HCT116 (cell line): ENCODE measurements around the gene ASAP2. TPM values are rescaled to one million over a fixed set of nuclear protein-coding genes. Genes with fewer than 3 reads are reported as not detected.
A peak's percentile ranks its signal among the peaks of the same experiment; 100 is the strongest.

ENCODE experiments used
- ATAC-seq: fragments of 200-7000 bp; cut with Tn5 transposase; 2 replicates; pipeline ENCODE4 v1.9.1; 2020; ENCODE audit warnings: mild to moderate bottlenecking, moderate library complexity
- BruUV-seq: library from RNA; stranded (reverse); fragments of 400-500 nt; replicated peaks from 2 replicates; lab custom pipeline; 2021; lab: Mats Ljungman, UMichigan
- CTCF ChIA-PET: fragments of 300-600 bp; sonication (Branson Sonifier 250); formaldehyde crosslinking; loops from one replicate; lab custom pipeline; 2021; ENCODE audit warnings: antibody characterized with exemption; lab: Charles Lee
- POLR2A ChIA-PET: fragments of 300-600, 350-600 bp; sonication (Branson Sonifier 250); formaldehyde crosslinking; loops from one replicate; lab custom pipeline; 2021; ENCODE audit warnings: antibody characterized with exemption; lab: Charles Lee
- RAD21 ChIA-PET, 2 experiments: fragments of 300-600 bp; sonication (Branson Sonifier 250); formaldehyde crosslinking; loops; one replicate each; lab custom pipeline; 2023; ENCODE audit warnings: low total read pairs in 2 of 2; ENCODE audit not compliant: uncharacterized antibody in 2 of 2, unreplicated experiment in 2 of 2, low non-redundant PET in 1 of 2; lab: Charles Lee
- DNase-seq: peaks from one replicate; pipeline ENCODE4 v3.0.0-alpha.2; 2010; ENCODE audit warnings: low read depth, low spot score
- H2AFZ ChIP-seq: fragments of 200-600 bp; shearing (Covaris generic), sonication (generic); 2 replicates; pipeline ENCODE4 v1.6.1; 2017; ENCODE audit warnings: low read depth, mixed run types, mixed read lengths, antibody characterized with exemption, low read length; ENCODE audit not compliant: poor library complexity, severe bottlenecking
- H3K27ac ChIP-seq: 2 replicates; pipeline ENCODE4 v1.5.1; 2012; ENCODE audit warnings: low read depth, low read length
- H3K27me3 ChIP-seq: fragments of 200-600 bp; sonication (generic); 2 replicates; pipeline ENCODE4 v1.6.1; 2016; ENCODE audit warnings: mixed run types, low read length, mixed read lengths; ENCODE audit not compliant: insufficient read depth
- H3K36me3 ChIP-seq, 2 experiments: fragments of 200-500 bp in 1 of 2; fragments of 200-600 bp in 1 of 2; sonication (Bioruptor generic) in 1 of 2; sonication (generic) in 1 of 2; 2 replicates each; pipeline versions ENCODE4 v1.5.1 to v1.6.1; 2014 to 2016; ENCODE audit warnings: low read length in 2 of 2, inconsistent platforms in 1 of 2, mixed read lengths in 1 of 2, mixed run types in 1 of 2; ENCODE audit not compliant: insufficient read depth in 2 of 2, control insufficient read depth in 1 of 2
- H3K4me1 ChIP-seq, 2 experiments: fragments of 200-600 bp in 1 of 2; sonication (generic) in 1 of 2; 2 replicates each; pipeline versions ENCODE4 v1.5.1 to v1.6.1; 2012 to 2017; ENCODE audit warnings: low read length in 2 of 2, inconsistent platforms in 1 of 2, mild to moderate bottlenecking in 1 of 2, mixed read lengths in 1 of 2, mixed run types in 1 of 2, moderate library complexity in 1 of 2; ENCODE audit not compliant: insufficient read depth in 2 of 2, control insufficient read depth in 1 of 2
- H3K4me2 ChIP-seq: fragments of 200-600 bp; sonication (generic); 2 replicates; pipeline ENCODE4 v1.6.1; 2017; ENCODE audit warnings: mixed run types, low read length, mixed read lengths
- H3K4me3 ChIP-seq, 2 experiments: fragments of 200-600 bp in 1 of 2; sonication (generic) in 1 of 2; replicated peaks in 1 of 2; 2 replicates each; pipeline ENCODE4 v1.5.1; 2011 to 2016; ENCODE audit warnings: low read length in 2 of 2, control low read depth in 1 of 2, low read depth in 1 of 2, mild to moderate bottlenecking in 1 of 2, mixed read lengths in 1 of 2, mixed run types in 1 of 2
- H3K79me2 ChIP-seq: fragments of 200-600 bp; sonication (generic); 2 replicates; pipeline ENCODE4 v1.6.1; 2017; ENCODE audit warnings: mild to moderate bottlenecking, mixed run types, low read length, moderate library complexity, mixed read lengths; ENCODE audit not compliant: insufficient read depth
- H3K9ac ChIP-seq: fragments of 200-600 bp; sonication (generic); 2 replicates; pipeline ENCODE4 v1.6.1; 2016; ENCODE audit warnings: low read length, mixed read lengths
- H3K9me2 ChIP-seq: fragments of 200-600 bp; sonication (generic), shearing (Covaris generic); 2 replicates; pipeline ENCODE4 v1.6.1; 2017; ENCODE audit warnings: mixed run types, mild to moderate bottlenecking, moderate library complexity; ENCODE audit not compliant: insufficient read depth
- H3K9me3 ChIP-seq, 2 experiments: fragments of 200-500 bp in 1 of 2; fragments of 200-600 bp in 1 of 2; sonication (Bioruptor generic) in 1 of 2; sonication (generic) in 1 of 2; 2 replicates each; pipeline ENCODE4 v1.6.1; 2014 to 2017; ENCODE audit warnings: low read length in 2 of 2, mixed read lengths in 2 of 2, inconsistent platforms in 1 of 2, low read depth in 1 of 2, mild to moderate bottlenecking in 1 of 2, mixed run types in 1 of 2, moderate library complexity in 1 of 2; ENCODE audit not compliant: control insufficient read depth in 1 of 2, insufficient read depth in 1 of 2
- H4K20me1 ChIP-seq: fragments of 200-600 bp; sonication (generic), shearing (Covaris generic); 2 replicates; pipeline ENCODE4 v1.6.1; 2017; ENCODE audit warnings: mixed run types, mild to moderate bottlenecking, moderate library complexity; ENCODE audit not compliant: insufficient read depth
- CBX3 ChIP-seq: IDR thresholded peaks from 2 replicates; pipeline ENCODE4 v1.6.1; 2012; ENCODE audit warnings: low read depth
- CEBPB ChIP-seq: IDR thresholded peaks from 2 replicates; pipeline ENCODE4 v1.6.1; 2012; ENCODE audit warnings: low read depth
- EGR1 ChIP-seq: IDR thresholded peaks from 2 replicates; pipeline ENCODE4 v1.6.1; 2012; ENCODE audit warnings: low read depth
- ELF1 ChIP-seq: IDR thresholded peaks from 2 replicates; pipeline ENCODE4 v1.6.1; 2012; ENCODE audit warnings: low read depth, borderline replicate concordance
- EZH2 ChIP-seq: fragments of 200-600 bp; sonication (generic); IDR thresholded peaks from 2 replicates; pipeline ENCODE4 v1.6.1; 2017; ENCODE audit warnings: antibody characterized with exemption, mixed run types
- EZH2phosphoT487 ChIP-seq: fragments of 200-600 bp; IDR thresholded peaks from 2 replicates; pipeline ENCODE4 v1.6.1; 2018; ENCODE audit warnings: antibody characterized with exemption, borderline replicate concordance
- FOSL1 ChIP-seq: IDR thresholded peaks from 2 replicates; pipeline ENCODE4 v1.6.1; 2012; ENCODE audit warnings: low read depth
- JUND ChIP-seq: IDR thresholded peaks from 2 replicates; pipeline ENCODE4 v1.6.1; 2012
- POLR2AphosphoS5 ChIP-seq: IDR thresholded peaks from 2 replicates; pipeline ENCODE4 v1.6.1; 2011; ENCODE audit warnings: mild to moderate bottlenecking, low read depth, low read length, moderate library complexity
- RAD21 ChIP-seq: IDR thresholded peaks from 2 replicates; pipeline ENCODE4 v1.6.1; 2012; ENCODE audit warnings: low read depth, mild to moderate bottlenecking
- SIN3A ChIP-seq: IDR thresholded peaks from 2 replicates; pipeline ENCODE4 v1.6.1; 2012; ENCODE audit warnings: low read depth
- SP1 ChIP-seq: IDR thresholded peaks from 2 replicates; pipeline ENCODE4 v1.6.1; 2012; ENCODE audit warnings: low read depth
- SRF ChIP-seq: IDR thresholded peaks from 2 replicates; pipeline ENCODE4 v1.6.1; 2012; ENCODE audit warnings: low read depth
- TCF7L2 ChIP-seq: IDR thresholded peaks from 2 replicates; pipeline ENCODE4 v1.7.0; 2011; ENCODE audit warnings: borderline replicate concordance, inconsistent platforms; ENCODE audit not compliant: insufficient read depth, insufficient read length; ENCODE audit errors: extremely low read depth
- YY1 ChIP-seq: IDR thresholded peaks from 2 replicates; pipeline ENCODE4 v1.6.1; 2011; ENCODE audit warnings: low read length, low read depth, moderate library complexity, mild to moderate bottlenecking; ENCODE audit not compliant: insufficient replicate concordance; ENCODE audit errors: extremely low read depth
- ZFX ChIP-seq: fragments of 450-650 bp; IDR thresholded peaks from 2 replicates; pipeline ENCODE4 v1.6.1; 2017
- ZNF274 ChIP-seq: fragments of 200-500 bp; sonication (Bioruptor generic); IDR thresholded peaks from 2 replicates; pipeline ENCODE4 v1.6.1; 2014; ENCODE audit warnings: mild to moderate bottlenecking, low read depth, low read length, inconsistent platforms
- intact Hi-C: fragments of 100-400 bp; cut with micrococcal nuclease; formaldehyde crosslinking; loops from 2 replicates; pipeline ENCODE4 v1.10.0; 2022
- total RNA-seq: library from RNA; stranded (reverse); gene quantifications from one replicate; pipeline ENCODE4 v1.2.1, GENCODE V29; 2021; ENCODE audit not compliant: unreplicated experiment
- TF ChIP-seq, protein P1 (sequence below), 3 experiments: fragments of 200-600 bp in 1 of 3; sonication (generic) in 1 of 3; IDR thresholded peaks in 2 of 3; conservative IDR thresholded peaks in 1 of 3; 2 replicates each; pipeline ENCODE4 v1.5.1; 2012 to 2017; ENCODE audit warnings: low read depth in 2 of 3, low read length in 2 of 3, antibody characterized with exemption in 1 of 3, borderline replicate concordance in 1 of 3, control low read depth in 1 of 3, mild to moderate bottlenecking in 1 of 3, mixed read lengths in 1 of 3, mixed run types in 1 of 3, moderate library complexity in 1 of 3; ENCODE audit not compliant: insufficient read depth in 1 of 3
- TF ChIP-seq, protein P2 (sequence below): IDR thresholded peaks from 2 replicates; pipeline ENCODE4 v1.6.1; 2012
- TF ChIP-seq, protein P3 (sequence below): IDR thresholded peaks from 2 replicates; pipeline ENCODE4 v1.6.1; 2012

The ASAP2 gene
- total RNA-seq, 1 experiment from 2014 or later: 16.5 TPM

DNA sequence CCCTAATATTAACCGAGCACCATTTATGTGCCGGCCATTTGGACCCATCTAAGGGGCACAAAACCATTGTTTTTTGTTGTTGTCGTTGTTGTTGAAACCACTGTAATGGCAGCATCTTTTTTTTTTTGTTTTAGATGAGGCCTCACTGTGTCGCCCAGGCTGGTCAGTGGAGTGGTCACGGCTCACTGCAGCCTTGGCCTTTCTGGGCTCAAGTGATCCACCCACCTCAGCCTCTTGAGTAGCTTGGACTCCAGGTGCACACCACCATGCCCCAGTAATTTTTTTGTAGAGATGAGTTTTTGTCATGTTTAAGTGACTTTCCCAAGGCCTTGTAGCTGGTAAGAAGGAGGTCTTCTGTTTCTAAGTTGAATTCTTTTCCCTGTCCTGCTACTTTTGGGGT, 33.0 kb downstream of the ASAP2 start:
- Histone ChIP-seq H3K9me2 (no peaks in the 10 kb centered on the region), H3K9ac (no peak overlapping the region), H3K36me3 (no peaks in the 10 kb centered on the region), H3K4me2 (no peak overlapping the region), H4K20me1 (no peaks in the 10 kb centered on the region), H3K27ac (no peak overlapping the region), H3K9me3 (no peaks in the 10 kb centered on the region), H3K4me1 (peaks cover 37 to 53% of the 10 kb centered on the region in 2 experiments), H3K4me3 (no peak overlapping the region), H3K79me2 (peaks cover 54% of the 10 kb centered on the region), H3K27me3 (no peaks in the 10 kb centered on the region), H2AFZ (no peak overlapping the region)
- CTCF ChIA-PET: no interaction called here
- no peak for TF ChIP-seq RAD21
- TF ChIP-seq, protein P1, sequence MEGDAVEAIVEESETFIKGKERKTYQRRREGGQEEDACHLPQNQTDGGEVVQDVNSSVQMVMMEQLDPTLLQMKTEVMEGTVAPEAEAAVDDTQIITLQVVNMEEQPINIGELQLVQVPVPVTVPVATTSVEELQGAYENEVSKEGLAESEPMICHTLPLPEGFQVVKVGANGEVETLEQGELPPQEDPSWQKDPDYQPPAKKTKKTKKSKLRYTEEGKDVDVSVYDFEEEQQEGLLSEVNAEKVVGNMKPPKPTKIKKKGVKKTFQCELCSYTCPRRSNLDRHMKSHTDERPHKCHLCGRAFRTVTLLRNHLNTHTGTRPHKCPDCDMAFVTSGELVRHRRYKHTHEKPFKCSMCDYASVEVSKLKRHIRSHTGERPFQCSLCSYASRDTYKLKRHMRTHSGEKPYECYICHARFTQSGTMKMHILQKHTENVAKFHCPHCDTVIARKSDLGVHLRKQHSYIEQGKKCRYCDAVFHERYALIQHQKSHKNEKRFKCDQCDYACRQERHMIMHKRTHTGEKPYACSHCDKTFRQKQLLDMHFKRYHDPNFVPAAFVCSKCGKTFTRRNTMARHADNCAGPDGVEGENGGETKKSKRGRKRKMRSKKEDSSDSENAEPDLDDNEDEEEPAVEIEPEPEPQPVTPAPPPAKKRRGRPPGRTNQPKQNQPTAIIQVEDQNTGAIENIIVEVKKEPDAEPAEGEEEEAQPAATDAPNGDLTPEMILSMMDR (IDR thresholded peaks at IDR 0.05 in 2 of 3, conservative IDR thresholded peaks at IDR 0.05 in 1 of 3; ENCODE audit: borderline replicate concordance in 1 of 3, insufficient read depth in 1 of 3, low read depth in 2 of 3, low read length in 2 of 3): no peak
- no peak for TF ChIP-seq ELF1
- TF ChIP-seq POLR2AphosphoS5: no peak
- TF ChIP-seq, protein P2, sequence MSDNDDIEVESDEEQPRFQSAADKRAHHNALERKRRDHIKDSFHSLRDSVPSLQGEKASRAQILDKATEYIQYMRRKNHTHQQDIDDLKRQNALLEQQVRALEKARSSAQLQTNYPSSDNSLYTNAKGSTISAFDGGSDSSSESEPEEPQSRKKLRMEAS: no peak
- TF ChIP-seq EZH2: no peak
- no peak for TF ChIP-seq CEBPB
- no peak for TF ChIP-seq ZNF274
- POLR2A ChIA-PET: no interaction called here
- ATAC-seq: no peak
- intact Hi-C loops: no loop called here
- RAD21 ChIA-PET: no interaction called here
- no TSS peak for BruUV-seq
- no peak for DNase-seq

DNA sequence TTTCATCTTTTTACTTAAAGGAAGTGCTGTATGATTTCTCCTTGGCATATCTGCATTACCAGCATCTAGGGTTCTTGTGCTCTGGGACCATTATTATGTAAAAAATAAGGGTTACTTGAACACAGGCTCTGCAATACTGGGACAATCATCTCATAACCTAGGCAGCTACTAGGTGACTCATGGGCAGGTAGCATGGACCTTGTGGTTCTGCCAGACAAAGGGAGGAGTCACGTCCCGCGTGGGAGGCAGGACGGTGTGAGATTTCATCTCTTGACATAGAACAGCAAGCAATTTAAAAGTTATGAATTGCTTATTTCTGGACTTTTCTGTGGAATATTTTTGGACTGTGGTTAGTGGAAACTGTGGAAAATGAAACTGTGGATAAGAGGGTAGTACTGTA, 34.1 kb downstream of the ASAP2 start:
- DNase-seq: no peak

More for the DNA sequence above, 34.1 kb downstream of the ASAP2 start:
- no peak for TF ChIP-seq EZH2phosphoT487
- TF ChIP-seq CEBPB: peak; percentile 33; the same call in 1 of the 2 replicates
- TF ChIP-seq, protein P2: peak; percentile 36; the same call in 1 of the 2 replicates
- peak; percentile 88 for TF ChIP-seq EGR1
- no peak for TF ChIP-seq EZH2
- TF ChIP-seq ZFX: no peak
- TF ChIP-seq SRF: no peak
- peak; percentile 39; the same call in 1 of the 2 replicates for TF ChIP-seq CBX3
- TF ChIP-seq ZNF274: no peak
- peak; percentile 58 for TF ChIP-seq JUND
- TF ChIP-seq YY1: no peak
- TF ChIP-seq, protein P3, sequence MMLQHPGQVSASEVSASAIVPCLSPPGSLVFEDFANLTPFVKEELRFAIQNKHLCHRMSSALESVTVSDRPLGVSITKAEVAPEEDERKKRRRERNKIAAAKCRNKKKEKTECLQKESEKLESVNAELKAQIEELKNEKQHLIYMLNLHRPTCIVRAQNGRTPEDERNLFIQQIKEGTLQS: no peak
- no peak for TF ChIP-seq TCF7L2
- TF ChIP-seq SIN3A: no peak
- TF ChIP-seq FOSL1: peak; percentile 55; the same call in 1 of the 2 replicates
- TF ChIP-seq ELF1: no peak
- peak; percentile 42 for TF ChIP-seq SP1
- peak; percentile 80 for ATAC-seq
- Histone ChIP-seq H3K9me2 (no peaks in the 10 kb centered on the region), H3K9me3 (no peaks in the 10 kb centered on the region), H2AFZ (no peak overlapping the region), H3K36me3 (no peaks in the 10 kb centered on the region), H3K4me2 (peak overlapping the region; percentile 61), H4K20me1 (no peaks in the 10 kb centered on the region), H3K9ac (no peak overlapping the region), H3K4me3 (peak overlapping the region in 1 of 2 experiments; percentile 12; a peak in 1 of 4 replicates), H3K27ac (no peak overlapping the region), H3K27me3 (no peaks in the 10 kb centered on the region), H3K79me2 (peaks cover 48% of the 10 kb centered on the region), H3K4me1 (peaks cover 34 to 53% of the 10 kb centered on the region in 2 experiments)
- intact Hi-C loops: no loop called here
- POLR2A ChIA-PET: no interaction called here
- BruUV-seq: no TSS peak
- RAD21 ChIA-PET: interaction anchor here in 1 of 2 experiments (0.7 kb wide), 1 partner anchor 65 kb away, joined by 4 read pairs; no protein-coding TSS in a partner anchor
- CTCF ChIA-PET: no interaction called here
